K562 (cell line): ENCODE results near the gene MMRN2. TPM values are rescaled to one million over a fixed set of nuclear protein-coding genes. Genes with fewer than 3 reads are reported as not detected.
A peak's percentile ranks its signal among the peaks of the same experiment; 100 is the strongest.

ENCODE experiments used
- CC2D1A ChIP-seq: fragments of 450-650 bp; IDR thresholded peaks from 2 replicates; pipeline ENCODE4 v1.6.1; 2017; ENCODE audit warnings: mild to moderate bottlenecking
- CCAR2 ChIP-seq: fragments of 200-400 bp; formaldehyde crosslinking; IDR thresholded peaks from 2 replicates; pipeline ENCODE4 v1.6.1; 2017; ENCODE audit warnings: mild to moderate bottlenecking, low read depth, low read length
- CEBPB ChIP-seq: fragments of 450-650 bp; IDR thresholded peaks from 2 replicates; pipeline ENCODE4 v1.6.1; 2016; ENCODE audit warnings: missing genetic modification characterization, missing compliant biosample characterization
- CGGBP1 ChIP-seq: fragments of 250-450 bp; sonication (Bioruptor Pico); IDR thresholded peaks from 2 replicates; pipeline ENCODE4 v1.9.0; 2021; ENCODE audit warnings: mild to moderate bottlenecking
- FOS ChIP-seq: IDR thresholded peaks from 3 replicates; pipeline ENCODE4 v1.6.1; 2011; ENCODE audit not compliant: insufficient read length; ENCODE audit errors: extremely low read depth
- FOXM1 ChIP-seq, 2 experiments: fragments of 450-650 bp in 1 of 2; sonication (generic) in 1 of 2; formaldehyde crosslinking in 1 of 2; IDR thresholded peaks; 2 replicates each; pipeline versions ENCODE4 v1.6.1 to v1.9.0; 2017 to 2022; ENCODE audit warnings: low read depth in 2 of 2, mild to moderate bottlenecking in 2 of 2, missing genetic modification reagents in 1 of 2, moderate library complexity in 1 of 2
- IRF2 ChIP-seq: sonication (generic); formaldehyde crosslinking; IDR thresholded peaks from 2 replicates; pipeline ENCODE4 v1.8.1; 2022; ENCODE audit warnings: mild to moderate bottlenecking, missing genetic modification reagents
- L3MBTL2 ChIP-seq: fragments of 450-650 bp; IDR thresholded peaks from 2 replicates; pipeline ENCODE4 v1.6.1; 2016; ENCODE audit warnings: mild to moderate bottlenecking, moderate library complexity
- NFE2 ChIP-seq: IDR thresholded peaks from 2 replicates; pipeline ENCODE4 v1.6.1; 2014; ENCODE audit warnings: antibody characterized with exemption, low read depth
- RAD51 ChIP-seq: fragments of 450-650 bp; IDR thresholded peaks from 2 replicates; pipeline ENCODE4 v1.7.1; 2016; ENCODE audit warnings: low read depth, mild to moderate bottlenecking, borderline replicate concordance
- SFPQ ChIP-seq: fragments of 200-400 bp; formaldehyde crosslinking; IDR thresholded peaks from 2 replicates; pipeline ENCODE4 v1.6.1; 2017; ENCODE audit warnings: mild to moderate bottlenecking, low read depth, low read length, moderate library complexity
- SIRT6 ChIP-seq: IDR thresholded peaks from one replicate; pipeline ENCODE4 v1.6.1; 2012; ENCODE audit warnings: low read depth, mild to moderate bottlenecking, control low read depth, inconsistent platforms, low read length, moderate library complexity
- TCF7 ChIP-seq: sonication (generic); IDR thresholded peaks from 2 replicates; pipeline ENCODE4 v1.6.1; 2016; ENCODE audit warnings: antibody characterized with exemption, borderline replicate concordance
- XRCC4 ChIP-seq: IDR thresholded peaks from one replicate; pipeline ENCODE4 v1.6.1; 2011; ENCODE audit not compliant: insufficient read depth, insufficient read length; ENCODE audit errors: extremely low read depth
- ZBTB43 ChIP-seq: sonication (generic); formaldehyde crosslinking; IDR thresholded peaks from 2 replicates; pipeline ENCODE4 v1.8.0; 2023; ENCODE audit warnings: mild to moderate bottlenecking, missing genetic modification reagents
- ZNF121 ChIP-seq: sonication (generic); formaldehyde crosslinking; conservative IDR thresholded peaks from 2 replicates; pipeline ENCODE4 v1.8.0; 2022; ENCODE audit warnings: missing genetic modification reagents
- ZNF124 ChIP-seq: sonication (generic); formaldehyde crosslinking; IDR thresholded peaks from 2 replicates; pipeline ENCODE4 v1.8.1; 2022; ENCODE audit warnings: missing genetic modification reagents
- ZNF507 ChIP-seq: conservative IDR thresholded peaks from 2 replicates; pipeline ENCODE4 v1.6.1; 2017; ENCODE audit warnings: missing genetic modification characterization, missing compliant biosample characterization
- ZNF639 ChIP-seq, 2 experiments: fragments of 200-800 bp in 1 of 2; sonication (Bioruptor generic) in 1 of 2; sonication (generic) in 1 of 2; formaldehyde crosslinking in 1 of 2; IDR thresholded peaks in 1 of 2; conservative IDR thresholded peaks in 1 of 2; 2 replicates each; pipeline versions ENCODE4 v1.5.0 to v1.6.1; 2016 to 2020; ENCODE audit warnings: missing compliant biosample characterization in 1 of 2, missing genetic modification characterization in 1 of 2, missing genetic modification reagents in 1 of 2
- ZNF740 ChIP-seq, 3 experiments: fragments of 200-800 bp in 1 of 3; sonication (Bioruptor generic) in 1 of 3; sonication (generic) in 1 of 3; formaldehyde crosslinking in 1 of 3; IDR thresholded peaks; 2 replicates each; pipeline versions ENCODE4 v1.6.1 to v1.8.0; 2016 to 2022; ENCODE audit warnings: mild to moderate bottlenecking in 2 of 3, missing compliant biosample characterization in 2 of 3, missing genetic modification characterization in 2 of 3, missing genetic modification reagents in 1 of 3
- polyA plus RNA-seq, 8 experiments: library from polyadenylated mRNA; depleted of rRNA in 4 of 8; stranded (reverse) in 5 of 8; unstranded in 3 of 8; fragments of >200 nt; fragmentation: Nextera tagmentation in 2 of 8; fragmentation: Illumina TruSeq in 1 of 8; extraction: Ambion mirVana in 2 of 8; extraction: Trizol in 1 of 8; gene quantifications; 2 replicates each; pipeline versions ENCODE4 v1.2.1 to v1.2.3, GENCODE V29; 2011 to 2014; ENCODE audit warnings: inconsistent platforms in 1 of 8, missing spikeins in 1 of 8
- total RNA-seq, 7 experiments: library from RNA; depleted of rRNA in 6 of 7; stranded (reverse); fragments of >200 nt in 6 of 7; fragmentation: Illumina TruSeq in 2 of 7; extraction: Trizol in 2 of 7; gene quantifications; 2 replicates each; pipeline versions ENCODE4 v1.2.1 to v1.2.3, GENCODE V29; 2011 to 2021; ENCODE audit warnings: low replicate concordance in 1 of 7

The MMRN2 gene
- total and polyA plus RNA-seq, 9 of the 15 experiments (the other 6 are each of a cell fraction or from before 2014, with no cell fraction given): 0.07 to 2.0 (median 1.2) TPM

- TF ChIP-seq ZNF639 (CRISPR knock-in tag; conservative IDR thresholded peaks at IDR 0.05 in 1 of 2, IDR thresholded peaks at IDR 0.05 in 1 of 2): no peak
- no peak for TF ChIP-seq ZNF507
- TF ChIP-seq SFPQ: no peak
- TF ChIP-seq CEBPB (tag): no peak
- TF ChIP-seq CC2D1A: no peak
- peak; percentile 69 for TF ChIP-seq FOXM1 (IDR thresholded peaks at IDR 0.05; ENCODE audit: low read depth)
- no peak for TF ChIP-seq FOXM1 (CRISPR knock-in tag; IDR thresholded peaks at IDR 0.05; ENCODE audit: low read depth)
- no peak for TF ChIP-seq IRF2
- TF ChIP-seq NFE2: peak; percentile 55
- no peak for TF ChIP-seq L3MBTL2
- no peak for TF ChIP-seq ZNF740 (CRISPR knock-in tag; IDR thresholded peaks at IDR 0.05)
- TF ChIP-seq ZNF740 (tag; IDR thresholded peaks at IDR 0.05): no peak
- TF ChIP-seq ZNF124: no peak
- no peak for TF ChIP-seq CCAR2
- TF ChIP-seq TCF7: no peak
- TF ChIP-seq FOS: no peak
- TF ChIP-seq ZBTB43: no peak
- TF ChIP-seq RAD51: no peak
- TF ChIP-seq CGGBP1: no peak
- no peak for TF ChIP-seq SIRT6
- TF ChIP-seq ZNF121 (CRISPR knock-in tag): no peak
- no peak for TF ChIP-seq XRCC4
These were observed 68.6 kb downstream of the MMRN2 start (continued) for GRCh38 chr10:86888585-86889381.
